K562 (cell line): ENCODE measurements around the gene ZMYND8. TPM values are rescaled to one million over a fixed set of nuclear protein-coding genes. Genes with fewer than 3 reads are reported as not detected.

Experiments
- ATAC-seq: fragments of 200-7000 bp; cut with Tn5 transposase; 3 replicates; pipeline ENCODE4 v1.9.1; 2020; ENCODE audit warnings: moderate library complexity
- BruUV-seq: library from RNA; stranded (reverse); fragments of 400-500 nt; replicated peaks from 2 replicates; lab custom pipeline; 2021; lab: Mats Ljungman, UMichigan
- CTCF ChIA-PET: fragments of 300-600 bp; formaldehyde crosslinking; extraction: SDS; loops from one replicate; lab custom pipeline; 2021; ENCODE audit warnings: low intra/inter-chr PET ratio; lab: Yijun Ruan, JAX
- POLR2A ChIA-PET: fragments of 300-600, 350-650 bp; sonication (Branson Sonifier 250); formaldehyde crosslinking; extraction: SDS; loops from one replicate; lab custom pipeline; 2021; ENCODE audit warnings: antibody characterized with exemption, inconsistent platforms; lab: Yijun Ruan, JAX
- DNase-seq, 4 experiments: peaks; one replicate each; pipeline versions ENCODE4 v3.0.0 to v3.0.0-alpha.2; 2011 to 2018; ENCODE audit warnings: low spot score in 3 of 4, mixed read lengths in 3 of 4; ENCODE audit errors: extremely low read depth in 1 of 4
- FAIRE-seq: peaks from 2 replicates; lab custom pipeline; 2011; peaks lifted over from hg19 to GRCh38; lab: Jason Lieb, UNC
- H2AFZ ChIP-seq: 2 replicates; pipeline ENCODE4 v1.6.0; 2011; ENCODE audit warnings: low read depth, low read length, control low read depth, inconsistent platforms
- H3K27ac ChIP-seq: fragments of 200-600 bp; 3 replicates; pipeline ENCODE4 v1.8.0; 2011; ENCODE audit warnings: low read depth, mild to moderate bottlenecking, control low read depth, inconsistent platforms, low read length, moderate library complexity, mixed read lengths; ENCODE audit errors: extremely low read depth
- H3K27me3 ChIP-seq, 2 experiments: fragments of 300-600 bp in 1 of 2; 2 replicates in 1 of 2; 3 replicates in 1 of 2; pipeline versions ENCODE4 v1.6.0 to v1.8.0; 2011; ENCODE audit warnings: inconsistent platforms in 2 of 2, low read length in 2 of 2, mild to moderate bottlenecking in 1 of 2, mixed read lengths in 1 of 2, moderate library complexity in 1 of 2; ENCODE audit not compliant: control insufficient read depth in 2 of 2, insufficient read depth in 2 of 2
- H3K36me3 ChIP-seq: fragments of 300-600 bp; 3 replicates; pipeline ENCODE4 v1.8.0; 2011; ENCODE audit warnings: mild to moderate bottlenecking, low read length, inconsistent platforms; ENCODE audit not compliant: control insufficient read depth, insufficient read depth
- H3K4me1 ChIP-seq, 2 experiments: fragments of 200-600 bp in 1 of 2; replicated peaks in 1 of 2; 2 replicates in 1 of 2; 3 replicates in 1 of 2; pipeline versions ENCODE4 v1.5.1 to v1.8.0; 2011; ENCODE audit warnings: inconsistent platforms in 2 of 2, low read length in 2 of 2, mild to moderate bottlenecking in 1 of 2, mixed read lengths in 1 of 2, moderate library complexity in 1 of 2; ENCODE audit not compliant: control insufficient read depth in 2 of 2, insufficient read depth in 2 of 2
- H3K4me2 ChIP-seq: 2 replicates; pipeline ENCODE4 v1.6.1; 2011; ENCODE audit warnings: low read length, control low read depth, inconsistent platforms, mixed read lengths; ENCODE audit not compliant: insufficient read depth
- H3K4me3 ChIP-seq: fragments of 200-600 bp; sonication (generic), shearing (Covaris generic); 2 replicates; pipeline ENCODE4 v1.5.1; 2016; ENCODE audit warnings: control low read depth, inconsistent platforms
- H3K79me2 ChIP-seq: fragments of 200-600 bp; 3 replicates; pipeline ENCODE4 v1.8.0; 2011; ENCODE audit warnings: low read length, inconsistent platforms; ENCODE audit not compliant: control insufficient read depth, insufficient read depth
- H3K9ac ChIP-seq, 2 experiments: 2 replicates each; pipeline versions ENCODE4 v1.6.0 to v1.6.1; 2011; ENCODE audit warnings: low read depth in 2 of 2, low read length in 2 of 2, control low read depth in 1 of 2, inconsistent platforms in 1 of 2, mild to moderate bottlenecking in 1 of 2, mixed read lengths in 1 of 2; ENCODE audit not compliant: insufficient read depth in 1 of 2
- H3K9me1 ChIP-seq: one replicate; pipeline ENCODE4 v1.6.0; 2011; ENCODE audit warnings: inconsistent platforms, mild to moderate bottlenecking, low read length, moderate library complexity; ENCODE audit not compliant: control insufficient read depth, insufficient read depth
- H3K9me3 ChIP-seq: replicated peaks from 2 replicates; pipeline ENCODE4 v1.5.1; 2011; ENCODE audit warnings: low read depth, low read length, inconsistent platforms; ENCODE audit not compliant: control insufficient read depth, insufficient read depth
- H4K20me1 ChIP-seq: replicated peaks from 2 replicates; pipeline ENCODE4 v1.6.1; 2011; ENCODE audit warnings: low read length, inconsistent platforms, mixed read lengths; ENCODE audit not compliant: control insufficient read depth, insufficient read depth
- TAF9B ChIP-seq: fragments of 450-650 bp; IDR thresholded peaks from 2 replicates; pipeline ENCODE4 v1.6.1; 2018; ENCODE audit warnings: mild to moderate bottlenecking; ENCODE audit not compliant: partially characterized antibody
- ZBTB11 ChIP-seq, 3 experiments: fragments of 200-800 bp in 1 of 3; fragments of 250-450 bp in 1 of 3; fragments of 450-650 bp in 1 of 3; sonication (Bioruptor Pico) in 1 of 3; sonication (Bioruptor generic) in 1 of 3; formaldehyde crosslinking in 1 of 3; IDR thresholded peaks; 2 replicates each; pipeline versions ENCODE4 v1.6.1 to v1.8.0; 2016 to 2022; ENCODE audit warnings: mild to moderate bottlenecking in 2 of 3, missing genetic modification characterization in 2 of 3, missing compliant biosample characterization in 1 of 3, moderate library complexity in 1 of 3
- WGBS: fragments of 100-300 bp; shearing (Covaris generic); methylation state at CpG from one replicate; pipeline ENCODE4 v1.1.6; 2016; ENCODE audit warnings: low coverage, mixed read lengths; ENCODE audit not compliant: insufficient coverage; ENCODE audit errors: missing lambda C conversion rate; 5-methylcytosine and 5-hydroxymethylcytosine counted together
- in situ Hi-C: fragments of 300-500 bp; cut with MboI; formaldehyde crosslinking; loops from 4 replicates; pipeline ENCODE4 v1.15.0; 2018; ENCODE audit warnings: inconsistent platforms, mixed read lengths
- intact Hi-C: fragments of 100-400 bp; cut with micrococcal nuclease; formaldehyde crosslinking; loops from 2 replicates; pipeline ENCODE4 v1.14.2; 2022
- polyA plus RNA-seq, 8 experiments: library from polyadenylated mRNA; depleted of rRNA in 4 of 8; stranded (reverse) in 5 of 8; unstranded in 3 of 8; fragments of >200 nt; fragmentation: Nextera tagmentation in 2 of 8; fragmentation: Illumina TruSeq in 1 of 8; extraction: Ambion mirVana in 2 of 8; extraction: Trizol in 1 of 8; gene quantifications; 2 replicates each; pipeline versions ENCODE4 v1.2.1 to v1.2.3, GENCODE V29; 2011 to 2014; ENCODE audit warnings: inconsistent platforms in 1 of 8, missing spikeins in 1 of 8
- total RNA-seq, 7 experiments: library from RNA; depleted of rRNA in 6 of 7; stranded (reverse); fragments of >200 nt in 6 of 7; fragmentation: Illumina TruSeq in 2 of 7; extraction: Trizol in 2 of 7; gene quantifications; 2 replicates each; pipeline versions ENCODE4 v1.2.1 to v1.2.3, GENCODE V29; 2011 to 2021; ENCODE audit warnings: low replicate concordance in 1 of 7

ZMYND8 gene
- total and polyA plus RNA-seq, 9 of the 15 experiments (the other 6 are each of a cell fraction or from before 2014, with no cell fraction given), result 31.8 to 148 (median 71.9) TPM

DNA sequence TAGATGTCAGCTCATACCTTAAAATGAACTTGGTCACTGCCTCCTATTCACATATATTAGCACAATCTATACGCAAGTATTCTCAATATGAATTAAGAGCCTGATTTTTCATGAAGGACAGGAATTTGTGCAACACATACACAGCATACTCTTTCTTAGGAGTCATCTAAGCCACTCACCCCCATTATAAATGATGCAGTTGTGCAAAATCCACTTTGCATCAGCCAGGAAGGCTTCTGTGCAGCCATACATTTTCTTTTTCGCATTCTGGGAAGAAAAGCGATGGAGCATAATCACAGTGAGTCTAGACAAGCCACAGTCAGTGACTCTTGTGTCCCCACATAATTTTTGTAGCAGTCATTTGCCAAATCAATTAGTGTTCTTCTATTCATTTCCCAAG lies 66.5 kb downstream of the ZMYND8 start:
- 100% methylated on average over 3 of the region's 3 CpGs for WGBS
- H3K4me3 ChIP-seq, result no peak overlapping the region
- ATAC-seq (no peak), FAIRE-seq (no peak), DNase-seq (no peak)
- no peaks in the 10 kb centered on the region for H3K4me1 ChIP-seq
- in situ Hi-C loops, result no loop called here
- H4K20me1 ChIP-seq, result peaks cover 3% of the 10 kb centered on the region; the same call in 1 of the 2 replicates
- peaks cover 96% of the 10 kb centered on the region for H3K36me3 ChIP-seq
- ChIA-PET CTCF (no interaction called here), POLR2A (interaction anchor here (1.0 to 1.7 kb wide), 2 partner anchors 9 to 30 kb away, joined by 4 to 5 read pairs; no protein-coding TSS in a partner anchor)
- no TSS peak for BruUV-seq
- no peak overlapping the region for H3K9ac ChIP-seq
- peaks cover 81% of the 10 kb centered on the region for H3K79me2 ChIP-seq
- intact Hi-C loops, result no loop called here
- TF ChIP-seq TAF9B, result no peak
- peak in 1 of 3 experiments; percentile 91; a peak in 2 of 6 replicates for TF ChIP-seq ZBTB11 (CRISPR knock-in tag; IDR thresholded peaks at IDR 0.05)
- no peaks in the 10 kb centered on the region for H3K27me3 ChIP-seq
- H2AFZ ChIP-seq, result no peak overlapping the region
- H3K4me2 ChIP-seq, result no peak overlapping the region
- H3K27ac ChIP-seq, result no peak overlapping the region
- H3K9me3 ChIP-seq, result no peaks in the 10 kb centered on the region
- H3K9me1 ChIP-seq, result no peaks in the 10 kb centered on the region
